ENCODE data around the gene AQP1. TPM values are rescaled to one million over a fixed set of nuclear protein-coding genes. Genes with fewer than 3 reads are reported as not detected.

Gene AQP1
- polyA plus RNA-seq, 1 donor from 2014 or later, result 3.2 TPM

GRCh38 chr7:30869794-30870611 is 41.6 kb upstream of the AQP1 start:
- no peak overlapping the region for H3K4me2 ChIP-seq (ENCODE audit: low read length)

More at GRCh38 chr7:30869794-30870611, 41.6 kb upstream of the AQP1 start:
- Histone ChIP-seq H3F3A (ENCODE audit: insufficient read depth, low read length, poor library complexity, severe bottlenecking) (no peaks in the 10 kb centered on the region), H2AFZ (ENCODE audit: low read depth, low read length) (no peak overlapping the region), H3K27ac (ENCODE audit: low read length) (no peak overlapping the region), H3K9ac (ENCODE audit: low read length) (no peak overlapping the region), H3K36me3 (ENCODE audit: insufficient read depth, low read length) (no peaks in the 10 kb centered on the region), H3K27me3 (ENCODE audit: insufficient read depth, low read depth, low read length) (no peaks in the 10 kb centered on the region), H4K20me1 (ENCODE audit: insufficient read depth) (no peaks in the 10 kb centered on the region), H3K9me3 (ENCODE audit: low read length) (no peaks in the 10 kb centered on the region), H3K79me2 (replicated peaks; ENCODE audit: insufficient read depth, low read length) (no peaks in the 10 kb centered on the region), H3K4me3 (ENCODE audit: low read length) (no peak overlapping the region), H3K9me2 (ENCODE audit: insufficient read depth, low read length) (no peaks in the 10 kb centered on the region)
- no peak for TF ChIP-seq TAF1 (IDR thresholded peaks at IDR 0.05; ENCODE audit: low read depth)
- no peak for TF ChIP-seq REST (IDR thresholded peaks at IDR 0.05; ENCODE audit: borderline replicate concordance)
- no peak for TF ChIP-seq CTCF (IDR thresholded peaks at IDR 0.05; ENCODE audit: poor library complexity, severe bottlenecking)
- TF ChIP-seq EP300 (conservative IDR thresholded peaks at IDR 0.05; ENCODE audit: poor library complexity, severe bottlenecking), result no peak
- no peak for TF ChIP-seq SMC3 (conservative IDR thresholded peaks at IDR 0.05; ENCODE audit: poor library complexity)
- TF ChIP-seq POLR2AphosphoS5 (IDR thresholded peaks at IDR 0.05), result no peak
- TF ChIP-seq EZH2 (IDR thresholded peaks at IDR 0.05; ENCODE audit: borderline replicate concordance, insufficient read depth, low read length, poor library complexity, severe bottlenecking), result no peak
- no peak for TF ChIP-seq MXI1 (conservative IDR thresholded peaks at IDR 0.05; ENCODE audit: poor library complexity, severe bottlenecking)
- no peak for TF ChIP-seq RAD21 (conservative IDR thresholded peaks at IDR 0.05)
